ENCODE data around the gene SELENOK. TPM values are rescaled to one million over a fixed set of nuclear protein-coding genes. Genes with fewer than 3 reads are reported as not detected.

Gene SELENOK
- total RNA-seq, 1 donor from 2014 or later: 76.6 TPM

DNA sequence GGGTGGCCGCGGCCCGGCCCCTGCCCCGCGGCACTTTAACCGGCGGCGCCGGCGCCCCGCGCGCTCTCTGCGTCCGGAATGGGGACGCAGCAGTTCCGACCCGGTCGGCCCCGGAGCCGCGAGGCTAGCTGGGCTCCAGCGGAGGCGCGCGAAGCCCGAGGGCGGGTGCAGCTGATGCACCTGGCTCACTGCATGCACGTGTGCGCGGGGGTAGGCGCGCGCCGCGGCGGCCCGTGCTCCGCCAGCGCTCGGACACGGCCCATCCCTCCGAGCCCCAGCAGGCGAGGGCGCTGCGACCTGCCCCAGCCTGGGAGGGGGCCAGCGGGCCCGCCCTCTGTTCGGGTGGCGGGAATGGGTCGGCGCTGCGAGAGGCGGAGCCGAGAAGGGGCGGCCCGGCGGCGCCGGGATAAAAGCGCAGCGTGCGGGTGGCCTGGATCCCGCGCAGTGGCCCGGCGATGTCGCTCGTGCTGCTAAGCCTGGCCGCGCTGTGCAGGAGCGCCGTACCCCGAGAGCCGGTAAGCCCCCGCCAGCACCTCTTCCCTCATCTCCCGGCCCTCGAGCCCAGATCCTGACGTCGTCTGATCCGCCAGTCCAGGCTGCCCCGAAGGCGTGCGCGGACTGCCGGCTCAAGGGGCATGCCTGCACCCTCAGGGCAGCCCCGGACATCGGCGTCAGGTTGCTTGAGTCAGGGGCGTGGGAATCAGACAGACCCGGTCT, 45.4 kb downstream of the SELENOK start, which contains the start of the genes CHDH and IL17RB:
CHDH (minus strand) TSS at position 286 of the 717 bp plus-strand sequence. CDS start 22,411 bp downstream, outside the sequence.
IL17RB (plus strand) TSS at position 435 of the 717 bp plus-strand sequence; CDS start at position 456, 21 bp downstream.
- Histone ChIP-seq H3K79me2 (ENCODE audit: low read depth) (no peaks in the 10 kb centered on the region), H3K4me2 (peak within 1 kb of the TSS; percentile 86), H3K36me3 (no peaks in the 10 kb centered on the region), H3K9ac (peak within 1 kb of the TSS; percentile 7), H3F3A (ENCODE audit: low read depth) (peaks cover 24% of the 10 kb centered on the region), H3K4me3 (peak within 1 kb of the TSS; percentile 61), H3K27me3 (peaks cover 30% of the 10 kb centered on the region), H3K4me1 (peaks cover 11% of the 10 kb centered on the region), H3K9me3 (ENCODE audit: low read depth) (no peaks in the 10 kb centered on the region), H3K27ac (no peak within 1 kb of the TSS), H4K20me1 (ENCODE audit: low read depth) (peaks cover 31% of the 10 kb centered on the region), H2AFZ (replicated peaks) (peak within 1 kb of the TSS; percentile 97)
- Mint-ChIP-seq H3K4me1 (peaks cover 26% of the 10 kb centered on the region), H3K4me3 (peak within 1 kb of the TSS; percentile 85), H3K27ac (peak within 1 kb of the TSS; percentile 46), H3K9me3 (no peaks in the 10 kb centered on the region), H3K36me3 (no peaks in the 10 kb centered on the region), H3K27me3 (ENCODE audit: insufficient read depth, low read depth) (peaks cover 20% of the 10 kb centered on the region)
- TF ChIP-seq EZH2 (IDR thresholded peaks at IDR 0.05) (peak; percentile 46), EZH2phosphoT487 (IDR thresholded peaks at IDR 0.05) (peak; percentile 36)
- TF ChIP-seq, protein P1, sequence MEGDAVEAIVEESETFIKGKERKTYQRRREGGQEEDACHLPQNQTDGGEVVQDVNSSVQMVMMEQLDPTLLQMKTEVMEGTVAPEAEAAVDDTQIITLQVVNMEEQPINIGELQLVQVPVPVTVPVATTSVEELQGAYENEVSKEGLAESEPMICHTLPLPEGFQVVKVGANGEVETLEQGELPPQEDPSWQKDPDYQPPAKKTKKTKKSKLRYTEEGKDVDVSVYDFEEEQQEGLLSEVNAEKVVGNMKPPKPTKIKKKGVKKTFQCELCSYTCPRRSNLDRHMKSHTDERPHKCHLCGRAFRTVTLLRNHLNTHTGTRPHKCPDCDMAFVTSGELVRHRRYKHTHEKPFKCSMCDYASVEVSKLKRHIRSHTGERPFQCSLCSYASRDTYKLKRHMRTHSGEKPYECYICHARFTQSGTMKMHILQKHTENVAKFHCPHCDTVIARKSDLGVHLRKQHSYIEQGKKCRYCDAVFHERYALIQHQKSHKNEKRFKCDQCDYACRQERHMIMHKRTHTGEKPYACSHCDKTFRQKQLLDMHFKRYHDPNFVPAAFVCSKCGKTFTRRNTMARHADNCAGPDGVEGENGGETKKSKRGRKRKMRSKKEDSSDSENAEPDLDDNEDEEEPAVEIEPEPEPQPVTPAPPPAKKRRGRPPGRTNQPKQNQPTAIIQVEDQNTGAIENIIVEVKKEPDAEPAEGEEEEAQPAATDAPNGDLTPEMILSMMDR (IDR thresholded peaks at IDR 0.05): peak; percentile 9
- peak; percentile 84 for DNase-seq (ENCODE audit: low spot score)

- no peaks in the 10 kb centered on the region for H3K9me3 Mint-ChIP-seq
- no peaks in the 10 kb centered on the region for H3K36me3 Mint-ChIP-seq
- no peak for DNase-seq (ENCODE audit: low spot score)
- Histone ChIP-seq H3K27me3 (peaks cover 30% of the 10 kb centered on the region), H4K20me1 (ENCODE audit: low read depth) (peaks cover 31% of the 10 kb centered on the region), H3K27ac (no peak overlapping the region), H3K36me3 (no peaks in the 10 kb centered on the region), H3F3A (ENCODE audit: low read depth) (peaks cover 24% of the 10 kb centered on the region), H3K9ac (peak overlapping the region; percentile 7), H3K4me1 (peaks cover 11% of the 10 kb centered on the region), H3K4me2 (peak overlapping the region; percentile 86), H2AFZ (replicated peaks) (peak overlapping the region; percentile 97), H3K4me3 (peak overlapping the region; percentile 61), H3K79me2 (ENCODE audit: low read depth) (no peaks in the 10 kb centered on the region), H3K9me3 (ENCODE audit: low read depth) (no peaks in the 10 kb centered on the region)
- peak overlapping the region; percentile 84 for H3K4me3 Mint-ChIP-seq
- TF ChIP-seq EZH2phosphoT487 (IDR thresholded peaks at IDR 0.05) (no peak), EZH2 (IDR thresholded peaks at IDR 0.05) (no peak)
- TF ChIP-seq, protein P1 (IDR thresholded peaks at IDR 0.05): no peak
- peaks cover 20% of the 10 kb centered on the region for H3K27me3 Mint-ChIP-seq (ENCODE audit: insufficient read depth, low read depth)
- H3K27ac Mint-ChIP-seq: no peak overlapping the region
- H3K4me1 Mint-ChIP-seq: peaks cover 26% of the 10 kb centered on the region
Observed at GRCh38 chr3:53845881-53846133, 45.9 kb downstream of the SELENOK start.

- Histone ChIP-seq H3K9me3 (ENCODE audit: low read depth) (no peaks in the 10 kb centered on the region), H3K79me2 (ENCODE audit: low read depth) (no peaks in the 10 kb centered on the region), H3K4me2 (peak overlapping the region; percentile 86), H3K4me3 (peak overlapping the region; percentile 61), H4K20me1 (ENCODE audit: low read depth) (peaks cover 31% of the 10 kb centered on the region), H3K27ac (no peak overlapping the region), H3K4me1 (peaks cover 11% of the 10 kb centered on the region), H2AFZ (replicated peaks) (peak overlapping the region; percentile 97), H3K36me3 (no peaks in the 10 kb centered on the region), H3F3A (ENCODE audit: low read depth) (peaks cover 24% of the 10 kb centered on the region), H3K9ac (peak overlapping the region; percentile 7), H3K27me3 (peaks cover 30% of the 10 kb centered on the region)
- no peaks in the 10 kb centered on the region for H3K36me3 Mint-ChIP-seq
- H3K9me3 Mint-ChIP-seq: no peaks in the 10 kb centered on the region
- peaks cover 20% of the 10 kb centered on the region for H3K27me3 Mint-ChIP-seq (ENCODE audit: insufficient read depth, low read depth)
- peaks cover 26% of the 10 kb centered on the region for H3K4me1 Mint-ChIP-seq
- TF ChIP-seq, protein P1 (IDR thresholded peaks at IDR 0.05): peak; percentile 47
- no peak for TF ChIP-seq EZH2phosphoT487 (IDR thresholded peaks at IDR 0.05)
- peak overlapping the region; percentile 46 for H3K27ac Mint-ChIP-seq
- peak overlapping the region; percentile 84 for H3K4me3 Mint-ChIP-seq
- peak; percentile 80 for DNase-seq (ENCODE audit: low spot score)
Observed at GRCh38 chr3:53845103-53845880, 46.4 kb downstream of the SELENOK start.
